AG04450 (cell line): ENCODE measurements around the gene APOL6. TPM values are rescaled to one million over a fixed set of nuclear protein-coding genes. Genes with fewer than 3 reads are reported as not detected.

Source experiments
- CTCF ChIA-PET: fragments of 300-600, 350-600 bp; formaldehyde crosslinking; extraction: SDS; loops from one replicate; lab custom pipeline; 2022; ENCODE audit warnings: antibody characterized with exemption, inconsistent platforms; lab: Charles Lee
- POLR2A ChIA-PET: fragments of 350-600 bp; formaldehyde crosslinking; extraction: SDS; loops from one replicate; lab custom pipeline; 2021; ENCODE audit warnings: antibody characterized with exemption, inconsistent platforms; lab: Yijun Ruan, JAX
- DNase-seq: peaks from one replicate; pipeline ENCODE4 v3.0.0-alpha.2; 2011; ENCODE audit warnings: low read depth, low spot score
- H3K27ac ChIP-seq: one replicate; pipeline ENCODE4 v1.5.1; 2012; ENCODE audit warnings: low read depth, low read length, control low read depth
- H3K27me3 ChIP-seq: one replicate; pipeline ENCODE4 v1.6.0; 2012; ENCODE audit warnings: low read length; ENCODE audit not compliant: control insufficient read depth, insufficient read depth
- H3K4me3 ChIP-seq: 2 replicates; pipeline ENCODE4 v1.5.1; 2011; ENCODE audit warnings: mild to moderate bottlenecking, low read depth, low read length, control low read depth
- H3K9me3 ChIP-seq: 2 replicates; pipeline ENCODE4 v1.5.1; 2012; ENCODE audit warnings: low read length; ENCODE audit not compliant: control insufficient read depth, insufficient read depth
- polyA plus RNA-seq: library from polyadenylated mRNA; depleted of rRNA; stranded (reverse); fragments of >200 nt; gene quantifications from 2 replicates; pipeline ENCODE4 v1.2.3, GENCODE V29; 2011
- TF ChIP-seq, protein P1 (sequence below): IDR thresholded peaks from 2 replicates; pipeline ENCODE4 v1.5.1; 2011; ENCODE audit warnings: low read depth, low read length, control low read depth, inconsistent platforms

The APOL6 gene
- polyA plus RNA-seq, 1 experiment = 15.0 TPM

DNA sequence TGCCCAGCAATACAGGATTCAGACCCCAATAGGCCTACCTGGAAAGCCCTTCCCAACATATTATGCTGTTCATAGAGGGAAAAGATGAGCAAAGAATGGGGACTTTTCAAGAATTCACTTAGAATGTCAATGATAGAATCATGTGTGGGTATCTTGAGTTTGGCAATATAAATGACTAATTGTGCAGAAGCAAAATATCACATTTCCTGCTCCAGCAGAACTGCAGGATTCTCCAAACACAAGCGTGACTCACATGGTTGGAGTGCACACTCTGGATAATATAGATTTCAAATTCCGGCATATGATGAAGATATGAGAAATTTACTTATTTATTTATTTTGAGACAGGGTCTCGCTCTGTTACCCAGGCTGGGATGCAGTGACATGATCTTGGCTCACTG lies 56.9 kb downstream of the APOL6 start:
- ChIA-PET POLR2A (interaction anchor here (0.7 kb wide), 1 partner anchor 354 kb away, joined by 4 read pairs; no protein-coding TSS in a partner anchor), CTCF (interaction anchor here (0.6 to 2.2 kb wide), 4 partner anchors 21 to 361 kb away, joined by 3 to 6 read pairs (median 3); no protein-coding TSS in a partner anchor)
- TF ChIP-seq, protein P1, sequence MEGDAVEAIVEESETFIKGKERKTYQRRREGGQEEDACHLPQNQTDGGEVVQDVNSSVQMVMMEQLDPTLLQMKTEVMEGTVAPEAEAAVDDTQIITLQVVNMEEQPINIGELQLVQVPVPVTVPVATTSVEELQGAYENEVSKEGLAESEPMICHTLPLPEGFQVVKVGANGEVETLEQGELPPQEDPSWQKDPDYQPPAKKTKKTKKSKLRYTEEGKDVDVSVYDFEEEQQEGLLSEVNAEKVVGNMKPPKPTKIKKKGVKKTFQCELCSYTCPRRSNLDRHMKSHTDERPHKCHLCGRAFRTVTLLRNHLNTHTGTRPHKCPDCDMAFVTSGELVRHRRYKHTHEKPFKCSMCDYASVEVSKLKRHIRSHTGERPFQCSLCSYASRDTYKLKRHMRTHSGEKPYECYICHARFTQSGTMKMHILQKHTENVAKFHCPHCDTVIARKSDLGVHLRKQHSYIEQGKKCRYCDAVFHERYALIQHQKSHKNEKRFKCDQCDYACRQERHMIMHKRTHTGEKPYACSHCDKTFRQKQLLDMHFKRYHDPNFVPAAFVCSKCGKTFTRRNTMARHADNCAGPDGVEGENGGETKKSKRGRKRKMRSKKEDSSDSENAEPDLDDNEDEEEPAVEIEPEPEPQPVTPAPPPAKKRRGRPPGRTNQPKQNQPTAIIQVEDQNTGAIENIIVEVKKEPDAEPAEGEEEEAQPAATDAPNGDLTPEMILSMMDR = no peak

DNA sequence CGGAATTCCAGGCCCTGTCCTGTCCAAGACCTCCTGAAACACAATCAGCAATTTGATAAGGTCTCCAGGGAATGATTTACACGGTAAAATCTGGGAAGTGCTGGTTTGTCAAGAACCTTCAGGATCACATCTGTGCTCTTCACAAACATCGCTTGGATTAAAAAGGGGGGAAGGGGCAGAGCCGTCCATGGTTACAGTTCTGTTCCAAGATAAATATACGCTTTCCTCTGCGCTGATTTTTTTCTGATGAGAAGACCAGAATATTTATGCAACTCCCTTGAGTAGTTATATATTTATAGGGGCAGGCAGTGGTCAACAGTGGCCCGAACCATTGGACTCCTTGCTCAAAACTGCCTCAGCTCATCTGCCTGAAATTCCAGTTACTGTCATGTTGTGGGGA lies 60.2 kb downstream of the APOL6 start:
- H3K4me3 ChIP-seq = no peak overlapping the region
- TF ChIP-seq, protein P1 = no peak
- no peak overlapping the region for H3K27ac ChIP-seq
- no peaks in the 10 kb centered on the region; the same call in 1 of the 2 replicates for H3K9me3 ChIP-seq
- POLR2A ChIA-PET = no interaction called here
- CTCF ChIA-PET = no interaction called here
- no peaks in the 10 kb centered on the region for H3K27me3 ChIP-seq
- no peak for DNase-seq

More for the DNA sequence above, 56.9 kb downstream of the APOL6 start:
- peak; percentile 85 for DNase-seq
- Histone ChIP-seq H3K9me3 (no peaks in the 10 kb centered on the region), H3K4me3 (no peak overlapping the region), H3K27ac (peak overlapping the region; percentile 57), H3K27me3 (no peaks in the 10 kb centered on the region)

DNA sequence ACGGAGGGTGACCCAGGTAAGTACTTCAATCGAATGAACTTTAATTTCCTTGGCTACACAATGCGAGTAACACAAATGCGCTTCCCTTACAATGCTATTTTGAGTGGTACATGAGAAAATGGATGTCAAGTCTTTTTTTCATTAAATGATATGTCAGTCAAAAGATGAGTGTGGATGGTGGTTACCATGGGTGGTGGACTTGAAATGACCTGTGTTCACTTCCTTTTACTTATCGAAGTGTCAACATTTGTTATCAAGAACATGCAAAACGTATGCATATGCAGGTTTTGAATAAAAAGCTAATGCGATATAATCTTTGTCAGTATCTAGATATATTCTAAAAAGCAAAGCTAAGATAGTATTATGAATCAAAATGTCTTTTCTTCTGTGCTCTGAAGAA lies 60.7 kb downstream of the APOL6 start:
- no peak for DNase-seq
- Histone ChIP-seq H3K9me3 (no peaks in the 10 kb centered on the region; the same call in 1 of the 2 replicates), H3K27me3 (no peaks in the 10 kb centered on the region), H3K27ac (no peak overlapping the region), H3K4me3 (no peak overlapping the region)
- TF ChIP-seq, protein P1 = no peak
- ChIA-PET POLR2A (no interaction called here), CTCF (interaction anchor here (0.9 kb wide), 1 partner anchor 24 kb away, joined by 3 read pairs; no protein-coding TSS in a partner anchor)

DNA sequence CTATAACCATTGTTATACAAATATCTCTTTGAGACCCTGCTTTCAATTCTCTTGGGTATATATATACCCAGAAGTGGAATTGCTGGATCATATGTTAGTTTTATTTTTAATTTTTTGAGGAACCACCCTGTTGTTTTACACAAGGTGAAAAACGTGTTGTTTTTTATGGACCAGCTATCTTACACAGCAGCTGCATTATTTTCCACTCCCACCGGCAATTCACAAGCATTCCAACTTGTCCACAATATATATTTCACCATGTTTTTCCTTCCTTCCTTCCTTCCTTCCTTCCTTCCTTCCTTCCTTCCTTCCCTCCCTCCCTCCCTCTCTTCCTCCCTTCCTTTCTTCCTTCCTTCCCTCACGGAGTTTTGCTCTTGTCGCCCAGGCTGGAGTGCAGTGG lies 63.1 kb downstream of the APOL6 start:
- no peak for DNase-seq
- ChIA-PET CTCF (no interaction called here), POLR2A (no interaction called here)
- H3K27ac ChIP-seq = no peak overlapping the region
- TF ChIP-seq, protein P1 = no peak
- H3K27me3 ChIP-seq = no peaks in the 10 kb centered on the region
- no peaks in the 10 kb centered on the region; the same call in 1 of the 2 replicates for H3K9me3 ChIP-seq
- H3K4me3 ChIP-seq = no peak overlapping the region

DNA sequence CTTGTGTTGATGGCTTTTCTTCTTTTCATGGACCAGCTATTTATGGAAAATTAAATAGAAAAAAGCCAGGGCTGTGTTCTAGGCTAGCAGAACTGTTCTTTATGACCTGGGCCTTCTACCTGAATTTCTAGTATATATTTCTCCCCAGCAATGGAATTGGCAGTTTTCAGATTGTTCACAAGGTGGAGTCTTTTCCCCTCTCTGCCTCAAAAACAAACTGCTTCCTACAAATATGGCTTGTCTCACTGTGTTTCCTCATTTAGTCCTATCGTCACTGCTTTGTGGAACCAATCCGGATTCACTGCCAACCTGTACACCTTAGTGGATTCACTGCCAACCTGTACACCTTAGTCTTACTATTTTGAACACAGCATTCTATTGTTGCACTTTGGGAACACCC lies 64.4 kb downstream of the APOL6 start:
- no peak for DNase-seq
- H3K4me3 ChIP-seq = no peak overlapping the region
- no peaks in the 10 kb centered on the region for H3K27me3 ChIP-seq
- CTCF ChIA-PET = no interaction called here
- no peak overlapping the region for H3K27ac ChIP-seq
- H3K9me3 ChIP-seq = no peaks in the 10 kb centered on the region; the same call in 1 of the 2 replicates
- POLR2A ChIA-PET = no interaction called here
- TF ChIP-seq, protein P1 = no peak
